CD4-positive, alpha-beta T cell treated with Interleukin-2 at 100 ng/mL for 4 hours (primary cell): Measurements from ENCODE around the gene ZNF593.
A peak's percentile ranks its signal among the peaks of the same experiment; 100 is the strongest.

ENCODE experiments used
- DNase-seq: peaks from one replicate; pipeline ENCODE4 v3.0.0-alpha.2; 2020; ENCODE audit warnings: low spot score

The ZNF593 gene

DNA sequence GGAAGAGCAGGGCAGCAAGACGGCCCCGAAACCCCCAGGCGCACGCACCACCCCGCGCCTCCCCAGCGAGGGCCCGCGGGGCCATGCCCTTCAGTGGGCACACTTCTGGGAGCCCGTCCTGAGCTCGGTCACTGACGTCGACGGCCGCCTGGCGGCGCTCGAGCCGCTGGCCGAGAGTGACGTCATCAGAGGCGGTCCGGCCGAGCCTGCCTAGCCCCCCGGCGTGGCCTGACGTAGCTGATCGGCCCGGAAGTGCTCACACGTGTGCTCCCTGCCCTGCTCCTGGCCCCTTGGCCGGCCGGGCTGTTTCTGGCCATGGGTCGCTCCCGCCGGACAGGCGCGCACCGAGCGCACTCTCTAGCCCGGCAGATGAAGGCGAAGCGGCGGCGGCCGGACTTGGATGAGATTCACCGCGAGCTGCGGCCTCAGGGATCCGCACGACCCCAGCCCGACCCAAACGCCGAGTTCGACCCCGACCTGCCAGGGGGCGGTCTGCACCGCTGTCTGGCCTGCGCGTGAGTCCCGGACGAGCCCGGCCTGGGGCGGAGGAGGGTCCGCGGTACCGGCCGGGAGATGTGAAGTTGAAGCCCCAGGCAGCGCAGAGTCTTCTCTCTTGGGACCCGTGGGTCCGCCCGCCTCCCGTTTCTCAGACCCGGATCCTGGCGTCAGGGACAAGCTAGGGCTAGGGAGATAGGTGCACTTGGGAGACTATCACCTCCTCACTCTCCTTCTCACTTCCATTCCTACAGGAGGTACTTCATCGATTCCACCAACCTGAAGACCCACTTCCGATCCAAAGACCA, at the start of gene ZNF593:
ZNF593 (plus strand) TSS at position 240 of the 803 bp plus-strand sequence; CDS start at position 316, 76 bp downstream.
- peak; percentile 90 for DNase-seq

- no peak for DNase-seq
Observed at GRCh38 chr1:26121854-26122773, 47.6 kb upstream of the ZNF593 start.

GRCh38 chr1:26122988-26123973, 46.4 kb upstream of the ZNF593 start:
- peak; percentile 53 for DNase-seq

DNA sequence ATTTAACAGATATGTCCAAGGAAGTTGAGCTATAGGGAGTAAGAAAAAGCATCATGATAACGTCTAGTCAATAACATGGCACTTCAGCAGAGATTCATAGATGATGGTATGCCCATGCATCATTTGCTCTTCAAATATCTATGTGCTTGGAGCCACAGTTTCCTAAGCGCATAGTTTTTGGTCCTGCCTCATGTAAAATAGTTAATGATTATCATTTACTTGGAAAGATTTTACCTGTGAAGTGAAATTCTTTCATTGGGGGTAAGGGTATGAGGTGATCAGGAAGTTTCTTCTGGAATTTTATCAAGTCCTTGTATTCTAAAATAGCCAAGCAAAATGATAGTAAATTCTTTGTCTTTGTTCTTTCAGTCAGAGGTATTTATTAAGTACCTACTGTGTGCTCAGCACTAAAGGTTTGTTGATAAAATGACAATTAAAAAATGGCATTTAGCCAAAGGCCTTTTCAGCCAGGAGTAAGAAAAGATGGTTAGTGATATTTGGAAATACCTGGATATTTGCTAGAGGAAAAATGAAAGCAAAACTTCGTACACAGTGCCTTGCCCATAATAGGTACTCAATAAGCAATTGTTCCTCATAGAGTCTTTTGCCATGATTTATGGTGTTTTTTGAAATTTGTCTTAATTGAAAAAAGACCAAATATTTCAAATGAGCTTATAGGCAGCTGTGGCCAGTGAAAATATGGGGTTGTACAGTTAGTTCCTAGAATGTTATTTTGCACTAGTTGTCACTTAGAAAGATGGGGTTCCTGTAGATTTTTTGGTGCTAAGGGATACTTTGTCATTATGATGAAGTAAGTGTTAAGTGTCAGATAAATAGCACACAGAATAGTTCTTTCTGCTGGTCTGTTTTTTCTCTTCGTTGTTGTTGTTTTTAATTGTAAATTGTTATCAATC, 45.0 kb upstream of the ZNF593 start:
- no peak for DNase-seq

DNA sequence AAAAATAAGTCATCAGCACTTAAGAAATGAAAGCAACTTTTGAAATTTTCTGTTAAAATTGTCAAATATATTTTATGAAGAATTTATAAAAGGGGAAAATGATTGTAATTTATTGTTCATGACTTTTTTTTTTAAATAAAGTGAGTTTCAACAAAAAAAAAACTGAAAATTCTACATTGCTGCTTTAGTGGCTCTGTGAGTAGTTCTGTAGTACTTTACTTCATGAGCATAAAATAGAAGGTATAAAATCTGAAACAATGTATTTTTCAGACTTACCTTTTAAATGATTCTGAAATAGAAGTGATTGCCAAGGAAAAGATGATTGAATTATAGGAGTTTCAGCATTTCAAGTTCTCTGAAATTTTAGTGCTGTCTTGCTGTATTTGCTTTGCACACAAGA, 44.3 kb upstream of the ZNF593 start:
- no peak for DNase-seq

DNA sequence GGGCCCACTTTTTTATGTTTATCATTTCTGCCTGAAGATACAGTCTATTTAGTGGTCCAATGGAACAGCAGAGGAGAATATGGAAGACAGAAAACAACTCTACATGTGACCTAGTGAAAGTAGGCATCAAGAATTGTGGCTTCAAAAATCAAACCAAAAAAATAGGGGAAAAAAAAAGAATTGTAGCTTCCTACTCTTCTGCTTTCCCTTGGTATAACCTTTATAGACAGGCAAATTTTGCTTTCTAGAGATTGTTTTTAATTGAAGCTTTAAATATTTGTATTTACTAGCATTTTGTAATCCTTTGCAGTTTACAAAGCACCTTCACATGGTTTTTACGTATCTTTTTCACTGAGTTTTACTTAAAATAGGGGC, 43.8 kb upstream of the ZNF593 start:
- DNase-seq, result no peak

- DNase-seq, result peak; percentile 89
Observed at GRCh38 chr1:26126321-26127084, 43.2 kb upstream of the ZNF593 start.

GRCh38 chr1:26127235-26128163, 42.2 kb upstream of the ZNF593 start:
- peak; percentile 12 for DNase-seq

DNA sequence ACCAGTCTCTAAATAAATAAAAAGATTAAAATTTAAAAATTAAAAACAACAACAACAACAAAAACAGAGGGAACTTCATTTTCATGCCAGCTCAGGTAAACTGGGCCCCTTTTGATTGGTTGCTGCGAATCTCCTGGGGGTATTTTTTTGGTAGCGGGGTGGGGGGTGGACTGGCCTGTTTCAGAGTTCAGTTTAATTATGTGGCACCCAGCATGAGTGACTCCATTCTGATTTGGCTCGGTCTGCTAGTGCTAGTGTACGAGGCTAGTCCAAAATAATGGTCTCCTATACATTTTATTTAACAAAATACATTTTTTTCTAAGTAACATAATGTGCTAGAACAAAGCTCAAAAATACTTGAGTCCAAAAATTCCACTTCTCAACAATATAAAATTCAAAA, 39.9 kb upstream of the ZNF593 start:
- no peak for DNase-seq

GRCh38 chr1:26130695-26131094, 39.0 kb upstream of the ZNF593 start:
- no peak for DNase-seq

DNA sequence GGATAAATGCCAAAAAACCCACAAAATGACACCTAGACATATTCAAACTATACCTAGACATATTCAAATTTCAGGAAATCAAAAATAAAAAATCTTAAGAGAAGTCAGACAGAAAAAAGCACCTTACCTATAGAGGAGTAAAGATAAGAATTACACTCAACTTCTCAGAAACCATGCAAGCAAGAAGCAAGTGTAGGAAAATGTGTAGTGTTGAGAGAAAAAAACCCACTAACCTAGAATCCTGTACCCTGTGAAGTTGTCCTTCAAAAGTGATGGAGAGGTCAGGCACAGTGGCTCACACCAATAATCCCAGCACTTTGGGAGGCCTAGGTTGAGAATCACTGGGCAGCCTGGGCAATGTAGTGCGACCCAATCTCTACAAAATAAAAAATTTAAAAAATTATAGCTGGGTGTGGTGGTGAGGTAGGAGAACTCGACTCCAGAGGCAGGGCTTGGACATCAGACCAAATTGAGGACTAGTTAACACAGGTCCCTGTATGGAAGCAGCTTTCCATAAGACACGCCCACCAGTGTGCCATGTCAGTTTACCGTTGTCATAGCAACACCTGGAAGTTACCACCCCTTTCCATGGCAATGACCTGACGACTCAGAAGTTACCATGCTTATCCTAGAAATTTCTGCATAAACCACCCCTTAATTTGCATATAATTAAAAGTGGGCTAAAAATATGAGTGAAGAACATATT, 37.4 kb upstream of the ZNF593 start:
- no peak for DNase-seq

- DNase-seq, result no peak
Observed at GRCh38 chr1:26132834-26133167, 36.9 kb upstream of the ZNF593 start.

- no peak for DNase-seq
Observed at GRCh38 chr1:26134466-26134865, 35.2 kb upstream of the ZNF593 start.

DNA sequence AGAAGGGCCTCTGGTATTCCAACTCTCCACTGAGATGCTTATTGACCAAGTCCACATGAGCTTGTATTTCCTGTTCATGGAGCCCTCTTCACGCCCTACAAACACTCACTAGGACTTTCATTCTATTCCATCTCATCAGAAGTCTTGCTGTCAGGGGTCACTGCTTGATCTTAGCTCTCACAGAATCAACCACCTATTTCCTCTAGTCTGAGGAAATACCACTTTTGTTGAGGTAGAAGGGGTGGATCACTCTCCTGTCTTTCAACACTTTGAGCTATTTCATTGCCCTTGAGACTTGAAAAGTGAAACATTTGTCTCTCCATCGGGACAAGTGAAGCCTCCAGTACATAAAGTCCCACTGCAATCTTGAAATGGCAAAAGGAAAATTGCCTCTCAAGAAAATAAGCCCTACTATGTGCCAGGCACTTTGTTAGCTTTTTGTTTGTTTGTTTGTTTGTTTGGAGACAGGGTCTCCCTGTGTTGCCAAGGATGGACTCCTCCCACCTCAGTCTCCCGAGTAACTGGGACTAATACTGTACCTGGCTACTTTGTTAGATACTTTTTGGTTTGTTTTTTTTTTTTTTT, 30.6 kb upstream of the ZNF593 start:
- DNase-seq, result no peak

GRCh38 chr1:26142159-26142558, 27.5 kb upstream of the ZNF593 start:
- no peak for DNase-seq

DNA sequence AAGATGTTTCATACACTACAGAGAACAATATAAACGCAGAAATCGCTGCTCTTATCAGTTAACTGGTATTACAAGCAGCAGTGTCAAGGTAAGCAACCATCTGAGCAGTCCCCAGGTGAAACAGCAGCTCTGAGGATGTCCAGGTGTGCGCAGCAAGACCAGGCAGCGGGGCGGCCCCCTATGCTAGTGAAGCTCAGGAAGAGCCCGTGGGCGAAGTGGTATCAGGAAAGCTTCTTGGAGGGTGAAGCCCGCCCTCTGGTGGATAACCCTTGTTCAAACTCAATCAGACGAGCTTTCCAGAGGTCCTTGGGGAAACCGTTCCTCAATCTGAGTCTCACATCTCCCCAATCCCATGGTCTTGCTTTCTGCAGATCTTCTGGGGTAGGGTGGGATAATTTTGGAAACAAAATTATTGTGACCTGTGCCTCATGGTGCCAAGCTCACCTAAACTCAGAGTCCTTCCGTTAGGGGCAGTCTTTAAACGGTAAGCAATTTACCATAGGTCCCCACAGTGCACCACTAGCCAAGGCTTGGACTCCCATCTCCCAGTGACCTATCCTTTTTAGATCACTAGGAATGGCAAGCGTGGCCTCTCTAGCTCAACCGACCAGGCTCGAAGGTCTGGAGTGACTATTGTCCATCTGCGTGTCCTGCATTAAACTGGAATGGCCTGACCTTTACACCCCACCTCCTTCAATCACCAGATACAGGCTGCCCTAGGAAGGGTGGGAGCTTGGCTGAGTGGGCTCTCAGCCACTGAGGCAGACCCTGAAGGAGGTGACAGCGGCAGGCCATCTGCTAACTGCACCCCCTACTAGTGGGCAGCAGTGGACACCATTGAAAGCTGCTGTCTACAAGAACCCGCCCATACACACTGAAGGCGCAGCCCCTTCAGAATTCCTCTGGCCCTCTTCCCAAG, 24.4 kb upstream of the ZNF593 start:
- peak; percentile 79 for DNase-seq

DNA sequence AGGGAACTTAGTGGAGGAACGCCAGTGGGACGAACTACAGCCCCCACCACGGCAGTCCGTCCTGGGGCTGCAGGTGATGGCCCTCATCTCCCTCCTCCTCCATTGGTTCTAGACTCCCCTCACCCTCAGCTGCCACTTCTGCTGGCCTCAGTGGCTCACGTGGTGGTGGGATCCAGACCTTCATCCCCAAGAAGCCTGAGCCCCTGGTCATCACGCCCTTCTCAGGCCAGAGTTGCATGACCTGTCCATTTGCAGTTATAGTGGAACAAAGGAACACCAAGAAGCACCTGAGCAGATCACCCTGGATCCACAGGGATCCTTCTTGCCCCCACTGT, 23.8 kb upstream of the ZNF593 start:
- no peak for DNase-seq
